GM12878 (cell line): Measurements from ENCODE around the gene CDHR4. TPM values are rescaled to one million over a fixed set of nuclear protein-coding genes. Genes with fewer than 3 reads are reported as not detected.

Experiments used
- CHD1 ChIP-seq: IDR thresholded peaks from 2 replicates; pipeline ENCODE4 v1.6.1; 2012; ENCODE audit warnings: low read depth, low read length, improper control_type of control experiment
- HDAC6 ChIP-seq: fragments of 200-600 bp; sonication (generic); IDR thresholded peaks from one replicate; pipeline ENCODE4 v1.8.0; 2017; ENCODE audit warnings: antibody characterized with exemption; ENCODE audit not compliant: unreplicated experiment
- IRF4 ChIP-seq: IDR thresholded peaks from 2 replicates; pipeline ENCODE4 v1.6.1; 2011; ENCODE audit warnings: low read depth, low read length
- MEF2A ChIP-seq: IDR thresholded peaks from 2 replicates; pipeline ENCODE4 v1.6.1; 2011; ENCODE audit warnings: low read depth, mild to moderate bottlenecking, low read length, moderate library complexity; ENCODE audit not compliant: insufficient read depth
- MYC ChIP-seq: IDR thresholded peaks from 2 replicates; pipeline ENCODE4 v1.6.1; 2011; ENCODE audit warnings: mild to moderate bottlenecking, low read length, moderate library complexity, inconsistent platforms; ENCODE audit not compliant: insufficient read depth, insufficient replicate concordance, insufficient read length, severe bottlenecking
- NR2C1 ChIP-seq: fragments of 450-650 bp; IDR thresholded peaks from 2 replicates; pipeline ENCODE4 v1.6.1; 2017; ENCODE audit warnings: antibody characterized with exemption, mild to moderate bottlenecking, moderate library complexity
- NR2F1 ChIP-seq: fragments of 450-650 bp; conservative IDR thresholded peaks from 2 replicates; pipeline ENCODE4 v1.6.1; 2017; ENCODE audit warnings: mild to moderate bottlenecking
- RAD21 ChIP-seq: IDR thresholded peaks from 2 replicates; pipeline ENCODE4 v1.6.1; 2011; ENCODE audit warnings: mild to moderate bottlenecking, low read depth, low read length, moderate library complexity; ENCODE audit not compliant: insufficient read depth
- SMAD5 ChIP-seq: IDR thresholded peaks from 2 replicates; pipeline ENCODE4 v1.6.1; 2016; ENCODE audit warnings: antibody characterized with exemption, low read depth
- TAF1 ChIP-seq: IDR thresholded peaks from 2 replicates; pipeline ENCODE4 v1.6.1; 2011; ENCODE audit warnings: mild to moderate bottlenecking, low read depth, low read length, borderline replicate concordance
- TCF3 ChIP-seq: IDR thresholded peaks from 2 replicates; pipeline ENCODE4 v1.6.1; 2012; ENCODE audit warnings: low read depth, mild to moderate bottlenecking, low read length, borderline replicate concordance; ENCODE audit not compliant: insufficient read depth
- ZNF622 ChIP-seq: fragments of 450-650 bp; IDR thresholded peaks from 2 replicates; pipeline ENCODE4 v1.6.1; 2017; ENCODE audit warnings: mild to moderate bottlenecking, inconsistent platforms
- polyA plus RNA-seq, 11 experiments: library from polyadenylated mRNA; depleted of rRNA in 4 of 11; unstranded in 6 of 11; stranded (reverse) in 5 of 11; fragments of >200 nt; fragmentation: Nextera tagmentation in 4 of 11; fragmentation: Illumina TruSeq in 1 of 11; extraction: Ambion mirVana in 4 of 11; extraction: Trizol in 1 of 11; gene quantifications; 1 replicate in 1 of 11; 2 replicates in 10 of 11; pipeline versions ENCODE4 v1.2.1 to v1.2.3, GENCODE V29; 2011 to 2016; ENCODE audit warnings: inconsistent platforms in 2 of 11, missing spikeins in 2 of 11, low read depth in 1 of 11
- total RNA-seq, 4 experiments: library from RNA; depleted of rRNA in 3 of 4; stranded (reverse); fragments of >200 nt in 3 of 4; fragmentation: Illumina TruSeq in 1 of 4; extraction: Trizol in 1 of 4; gene quantifications; 2 replicates each; pipeline versions ENCODE4 v1.2.1 to v1.2.3, GENCODE V29; 2013 to 2021
- TF ChIP-seq, protein P1 (sequence below): IDR thresholded peaks from 2 replicates; pipeline ENCODE4 v1.6.1; 2012; ENCODE audit warnings: improper control_type of control experiment, low read depth, low read length; ENCODE audit not compliant: insufficient replicate concordance
- TF ChIP-seq, protein P2 (sequence below): fragments of 450-650 bp; IDR thresholded peaks from 2 replicates; pipeline ENCODE4 v1.6.1; 2014; ENCODE audit warnings: mild to moderate bottlenecking
- TF ChIP-seq, protein P3 (sequence below): fragments of 450-650 bp; IDR thresholded peaks from 2 replicates; pipeline ENCODE4 v1.6.1; 2016; ENCODE audit warnings: mild to moderate bottlenecking
- TF ChIP-seq, protein P4 (sequence below): fragments of 150-350 bp; IDR thresholded peaks from 2 replicates; pipeline ENCODE4 v1.6.1; 2016; ENCODE audit warnings: low read depth, low read length

The CDHR4 gene
- total and polyA plus RNA-seq, 10 of the 15 experiments (the other 5 are each of a cell fraction or from before 2014, with no cell fraction given) = not detected

DNA sequence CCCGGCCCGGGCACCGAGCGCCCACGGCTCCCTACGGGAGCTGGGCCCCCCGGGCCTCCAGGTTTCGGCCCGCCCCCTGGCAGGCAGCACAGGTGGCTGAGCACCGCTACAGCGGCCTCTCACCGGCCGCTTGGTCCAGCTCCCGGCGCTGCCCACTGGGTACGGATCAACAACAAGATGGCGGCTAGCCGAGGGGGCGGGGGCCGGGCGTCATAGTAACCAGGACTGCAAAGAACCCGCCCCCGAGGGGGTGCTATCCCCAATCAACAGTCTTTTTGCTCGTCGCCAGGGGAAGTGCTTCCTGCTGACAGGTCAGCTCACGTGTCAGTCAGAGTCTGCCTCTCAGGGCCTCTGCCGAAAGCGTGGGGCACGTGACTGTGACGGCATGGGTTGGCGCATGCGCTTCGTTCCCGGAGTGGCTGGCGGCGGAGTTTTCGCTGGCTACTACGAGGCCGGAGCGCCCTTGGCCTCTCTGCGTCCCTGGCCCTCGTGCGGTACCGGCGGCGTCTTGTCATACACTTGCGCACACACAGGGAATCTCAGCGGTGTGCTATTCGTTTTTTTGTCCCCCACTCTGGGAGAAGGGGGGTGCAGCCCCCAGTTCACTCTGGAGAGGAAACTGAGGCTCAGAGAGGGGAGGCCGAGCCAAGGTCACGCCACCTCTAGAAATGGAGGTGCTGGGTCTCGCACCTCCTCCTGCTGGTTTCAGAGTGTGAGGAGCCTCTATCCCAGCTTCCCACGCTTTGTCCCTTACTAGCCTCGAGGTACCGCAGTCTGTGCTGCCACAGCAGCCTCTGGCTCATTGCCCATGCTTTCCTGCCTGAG, 13.1 kb downstream of the CDHR4 start, which contains the start of gene IP6K1 (continued):
- TF ChIP-seq, protein P1, sequence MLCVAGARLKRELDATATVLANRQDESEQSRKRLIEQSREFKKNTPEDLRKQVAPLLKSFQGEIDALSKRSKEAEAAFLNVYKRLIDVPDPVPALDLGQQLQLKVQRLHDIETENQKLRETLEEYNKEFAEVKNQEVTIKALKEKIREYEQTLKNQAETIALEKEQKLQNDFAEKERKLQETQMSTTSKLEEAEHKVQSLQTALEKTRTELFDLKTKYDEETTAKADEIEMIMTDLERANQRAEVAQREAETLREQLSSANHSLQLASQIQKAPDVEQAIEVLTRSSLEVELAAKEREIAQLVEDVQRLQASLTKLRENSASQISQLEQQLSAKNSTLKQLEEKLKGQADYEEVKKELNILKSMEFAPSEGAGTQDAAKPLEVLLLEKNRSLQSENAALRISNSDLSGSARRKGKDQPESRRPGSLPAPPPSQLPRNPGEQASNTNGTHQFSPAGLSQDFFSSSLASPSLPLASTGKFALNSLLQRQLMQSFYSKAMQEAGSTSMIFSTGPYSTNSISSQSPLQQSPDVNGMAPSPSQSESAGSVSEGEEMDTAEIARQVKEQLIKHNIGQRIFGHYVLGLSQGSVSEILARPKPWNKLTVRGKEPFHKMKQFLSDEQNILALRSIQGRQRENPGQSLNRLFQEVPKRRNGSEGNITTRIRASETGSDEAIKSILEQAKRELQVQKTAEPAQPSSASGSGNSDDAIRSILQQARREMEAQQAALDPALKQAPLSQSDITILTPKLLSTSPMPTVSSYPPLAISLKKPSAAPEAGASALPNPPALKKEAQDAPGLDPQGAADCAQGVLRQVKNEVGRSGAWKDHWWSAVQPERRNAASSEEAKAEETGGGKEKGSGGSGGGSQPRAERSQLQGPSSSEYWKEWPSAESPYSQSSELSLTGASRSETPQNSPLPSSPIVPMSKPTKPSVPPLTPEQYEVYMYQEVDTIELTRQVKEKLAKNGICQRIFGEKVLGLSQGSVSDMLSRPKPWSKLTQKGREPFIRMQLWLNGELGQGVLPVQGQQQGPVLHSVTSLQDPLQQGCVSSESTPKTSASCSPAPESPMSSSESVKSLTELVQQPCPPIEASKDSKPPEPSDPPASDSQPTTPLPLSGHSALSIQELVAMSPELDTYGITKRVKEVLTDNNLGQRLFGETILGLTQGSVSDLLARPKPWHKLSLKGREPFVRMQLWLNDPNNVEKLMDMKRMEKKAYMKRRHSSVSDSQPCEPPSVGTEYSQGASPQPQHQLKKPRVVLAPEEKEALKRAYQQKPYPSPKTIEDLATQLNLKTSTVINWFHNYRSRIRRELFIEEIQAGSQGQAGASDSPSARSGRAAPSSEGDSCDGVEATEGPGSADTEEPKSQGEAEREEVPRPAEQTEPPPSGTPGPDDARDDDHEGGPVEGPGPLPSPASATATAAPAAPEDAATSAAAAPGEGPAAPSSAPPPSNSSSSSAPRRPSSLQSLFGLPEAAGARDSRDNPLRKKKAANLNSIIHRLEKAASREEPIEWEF = no peak
- TF ChIP-seq TAF1 (0 out of 2 replicates have a peak, but pooled peaks have one; percentile 32), TCF3 (no peak), SMAD5 (peak; percentile 73; the same call in 1 of the 2 replicates), RAD21 (no peak), HDAC6 (no peak), ZNF622 (no peak), CHD1 (no peak), NR2C1 (no peak), MEF2A (no peak), IRF4 (no peak), NR2F1 (peak; percentile 40; the same call in 1 of the 2 replicates), MYC (no peak)
- TF ChIP-seq, protein P2, sequence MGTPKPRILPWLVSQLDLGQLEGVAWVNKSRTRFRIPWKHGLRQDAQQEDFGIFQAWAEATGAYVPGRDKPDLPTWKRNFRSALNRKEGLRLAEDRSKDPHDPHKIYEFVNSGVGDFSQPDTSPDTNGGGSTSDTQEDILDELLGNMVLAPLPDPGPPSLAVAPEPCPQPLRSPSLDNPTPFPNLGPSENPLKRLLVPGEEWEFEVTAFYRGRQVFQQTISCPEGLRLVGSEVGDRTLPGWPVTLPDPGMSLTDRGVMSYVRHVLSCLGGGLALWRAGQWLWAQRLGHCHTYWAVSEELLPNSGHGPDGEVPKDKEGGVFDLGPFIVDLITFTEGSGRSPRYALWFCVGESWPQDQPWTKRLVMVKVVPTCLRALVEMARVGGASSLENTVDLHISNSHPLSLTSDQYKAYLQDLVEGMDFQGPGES = peak; percentile 84
- TF ChIP-seq, protein P3, sequence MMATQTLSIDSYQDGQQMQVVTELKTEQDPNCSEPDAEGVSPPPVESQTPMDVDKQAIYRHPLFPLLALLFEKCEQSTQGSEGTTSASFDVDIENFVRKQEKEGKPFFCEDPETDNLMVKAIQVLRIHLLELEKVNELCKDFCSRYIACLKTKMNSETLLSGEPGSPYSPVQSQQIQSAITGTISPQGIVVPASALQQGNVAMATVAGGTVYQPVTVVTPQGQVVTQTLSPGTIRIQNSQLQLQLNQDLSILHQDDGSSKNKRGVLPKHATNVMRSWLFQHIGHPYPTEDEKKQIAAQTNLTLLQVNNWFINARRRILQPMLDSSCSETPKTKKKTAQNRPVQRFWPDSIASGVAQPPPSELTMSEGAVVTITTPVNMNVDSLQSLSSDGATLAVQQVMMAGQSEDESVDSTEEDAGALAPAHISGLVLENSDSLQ = peak; percentile 100
- TF ChIP-seq, protein P4, sequence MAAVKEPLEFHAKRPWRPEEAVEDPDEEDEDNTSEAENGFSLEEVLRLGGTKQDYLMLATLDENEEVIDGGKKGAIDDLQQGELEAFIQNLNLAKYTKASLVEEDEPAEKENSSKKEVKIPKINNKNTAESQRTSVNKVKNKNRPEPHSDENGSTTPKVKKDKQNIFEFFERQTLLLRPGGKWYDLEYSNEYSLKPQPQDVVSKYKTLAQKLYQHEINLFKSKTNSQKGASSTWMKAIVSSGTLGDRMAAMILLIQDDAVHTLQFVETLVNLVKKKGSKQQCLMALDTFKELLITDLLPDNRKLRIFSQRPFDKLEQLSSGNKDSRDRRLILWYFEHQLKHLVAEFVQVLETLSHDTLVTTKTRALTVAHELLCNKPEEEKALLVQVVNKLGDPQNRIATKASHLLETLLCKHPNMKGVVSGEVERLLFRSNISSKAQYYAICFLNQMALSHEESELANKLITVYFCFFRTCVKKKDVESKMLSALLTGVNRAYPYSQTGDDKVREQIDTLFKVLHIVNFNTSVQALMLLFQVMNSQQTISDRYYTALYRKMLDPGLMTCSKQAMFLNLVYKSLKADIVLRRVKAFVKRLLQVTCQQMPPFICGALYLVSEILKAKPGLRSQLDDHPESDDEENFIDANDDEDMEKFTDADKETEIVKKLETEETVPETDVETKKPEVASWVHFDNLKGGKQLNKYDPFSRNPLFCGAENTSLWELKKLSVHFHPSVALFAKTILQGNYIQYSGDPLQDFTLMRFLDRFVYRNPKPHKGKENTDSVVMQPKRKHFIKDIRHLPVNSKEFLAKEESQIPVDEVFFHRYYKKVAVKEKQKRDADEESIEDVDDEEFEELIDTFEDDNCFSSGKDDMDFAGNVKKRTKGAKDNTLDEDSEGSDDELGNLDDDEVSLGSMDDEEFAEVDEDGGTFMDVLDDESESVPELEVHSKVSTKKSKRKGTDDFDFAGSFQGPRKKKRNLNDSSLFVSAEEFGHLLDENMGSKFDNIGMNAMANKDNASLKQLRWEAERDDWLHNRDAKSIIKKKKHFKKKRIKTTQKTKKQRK = peak; percentile 87
